Skin epidermis (tissue), 12 donors: ENCODE results near the gene COL9A3.

Source experiments
- H3K27ac ChIP-seq, 21 experiments: fragments of 200-600 bp; sonication (generic) in 11 of 21; one replicate each; pipeline ENCODE4 v1.5.0; 2020; ENCODE audit warnings: mild to moderate bottlenecking in 3 of 21, inconsistent platforms in 2 of 21, moderate library complexity in 2 of 21
- H3K4me3 ChIP-seq, 7 experiments: fragments of 200-600 bp; sonication (generic) in 2 of 7; one replicate each; pipeline ENCODE4 v1.5.0; 2020; ENCODE audit warnings: inconsistent platforms in 2 of 7, mild to moderate bottlenecking in 2 of 7, moderate library complexity in 1 of 7

Gene COL9A3

GRCh38 chr20:62829231-62830230 is 12.7 kb downstream of the COL9A3 start:
- no peak overlapping the region for H3K27ac ChIP-seq

GRCh38 chr20:62830251-62830650 is 13.4 kb downstream of the COL9A3 start:
- H3K4me3 ChIP-seq = no peak overlapping the region
- H3K27ac ChIP-seq = no peak overlapping the region

More at GRCh38 chr20:62829231-62830230, 12.7 kb downstream of the COL9A3 start:
- no peak overlapping the region for H3K4me3 ChIP-seq

- no peak overlapping the region for H3K27ac ChIP-seq
- no peak overlapping the region for H3K4me3 ChIP-seq
These were observed 14.0 kb downstream of the COL9A3 start for GRCh38 chr20:62830821-62831220.

- peak overlapping the region in 1 of 21 experiments; percentile 11 for H3K27ac ChIP-seq
- no peak overlapping the region for H3K4me3 ChIP-seq
These were observed 14.5 kb downstream of the COL9A3 start for GRCh38 chr20:62831361-62831788.

- Histone ChIP-seq H3K27ac (peak overlapping the region in 5 of 21 experiments; percentile 7 to 50 (median 20)), H3K4me3 (no peak overlapping the region)
These were observed 15.0 kb downstream of the COL9A3 start for GRCh38 chr20:62831854-62832211.

- H3K4me3 ChIP-seq = peak overlapping the region in 1 of 7 experiments; percentile 15
These were observed 15.5 kb downstream of the COL9A3 start for GRCh38 chr20:62832212-62832922.

GRCh38 chr20:62832951-62833391 is 16.1 kb downstream of the COL9A3 start:
- H3K4me3 ChIP-seq = no peak overlapping the region
- peak overlapping the region in 3 of 21 experiments; percentile 20 to 65 (median 55) for H3K27ac ChIP-seq

More at GRCh38 chr20:62832212-62832922, 15.5 kb downstream of the COL9A3 start:
- peak overlapping the region in 5 of 21 experiments; percentile 7 to 55 (median 25) for H3K27ac ChIP-seq

GRCh38 chr20:62834967-62835730 is 18.3 kb downstream of the COL9A3 start:
- Histone ChIP-seq H3K27ac (no peak overlapping the region), H3K4me3 (no peak overlapping the region)

GRCh38 chr20:62835931-62836861 is 19.3 kb downstream of the COL9A3 start:
- peak overlapping the region in 6 of 21 experiments; percentile 5 to 43 (median 25) for H3K27ac ChIP-seq
- H3K4me3 ChIP-seq = peak overlapping the region in 6 of 7 experiments; percentile 6 to 26 (median 13)

GRCh38 chr20:62836967-62837490 is 20.2 kb downstream of the COL9A3 start:
- H3K27ac ChIP-seq = peak overlapping the region in 3 of 21 experiments; percentile 5 to 43 (median 31)
- H3K4me3 ChIP-seq = peak overlapping the region in 1 of 7 experiments; percentile 26

GRCh38 chr20:62837790-62838127 is 20.9 kb downstream of the COL9A3 start:
- Histone ChIP-seq H3K27ac (peak overlapping the region in 3 of 21 experiments; percentile 6 to 43 (median 31)), H3K4me3 (no peak overlapping the region)

GRCh38 chr20:62838128-62838891 is 21.5 kb downstream of the COL9A3 start:
- H3K4me3 ChIP-seq = no peak overlapping the region
- H3K27ac ChIP-seq = peak overlapping the region in 3 of 21 experiments; percentile 6 to 43 (median 35)

GRCh38 chr20:62839261-62839660 is 22.4 kb downstream of the COL9A3 start:
- no peak overlapping the region for H3K4me3 ChIP-seq
- peak overlapping the region in 1 of 21 experiments; percentile 43 for H3K27ac ChIP-seq

- Histone ChIP-seq H3K4me3 (no peak overlapping the region), H3K27ac (no peak overlapping the region)
These were observed 23.0 kb downstream of the COL9A3 start for GRCh38 chr20:62839816-62840215.

GRCh38 chr20:62840244-62841197 is 23.7 kb downstream of the COL9A3 start:
- no peak overlapping the region for H3K4me3 ChIP-seq
- no peak overlapping the region for H3K27ac ChIP-seq

- Histone ChIP-seq H3K4me3 (no peak overlapping the region), H3K27ac (no peak overlapping the region)
These were observed 24.9 kb downstream of the COL9A3 start for GRCh38 chr20:62841705-62842212.
